ENCODE data around the gene CCDC33.
"Not testable (repeated sequence)": the region's sequence is repeated elsewhere in the genome, so short reads cannot be mapped to it uniquely, and the experiment has no call there.

Gene CCDC33

GRCh38 chr15:74338676-74339075 lies 102.5 kb downstream of the CCDC33 start:
- no peak for DNase-seq

- DNase-seq = no peak
Observed at GRCh38 chr15:74339371-74339770, 103.2 kb downstream of the CCDC33 start.

- DNase-seq = no peak
Observed at GRCh38 chr15:74340150-74340549, 104.0 kb downstream of the CCDC33 start.

- no peak for DNase-seq
Observed at GRCh38 chr15:74343127-74343796, 107.1 kb downstream of the CCDC33 start.

- DNase-seq = no peak
Observed at GRCh38 chr15:74343797-74344127, 107.6 kb downstream of the CCDC33 start.

- no peak for DNase-seq
Observed at GRCh38 chr15:74345051-74345450, 108.9 kb downstream of the CCDC33 start.

GRCh38 chr15:74347757-74348250 lies 111.7 kb downstream of the CCDC33 start:
- DNase-seq = no peak

- no peak for DNase-seq
Observed at GRCh38 chr15:74349241-74349778, 113.2 kb downstream of the CCDC33 start.

- no peak for DNase-seq
Observed at GRCh38 chr15:74350295-74351275, 114.5 kb downstream of the CCDC33 start.

- DNase-seq = no peak
Observed at GRCh38 chr15:74351670-74352069, 115.5 kb downstream of the CCDC33 start.

GRCh38 chr15:74352393-74352910 lies 116.3 kb downstream of the CCDC33 start:
- no peak for DNase-seq

- not testable (repeated sequence) for DNase-seq
Observed at GRCh38 chr15:74353992-74354391, 117.9 kb downstream of the CCDC33 start.

- not testable (repeated sequence) for DNase-seq
Observed at GRCh38 chr15:74356050-74356449, 119.9 kb downstream of the CCDC33 start.

- not testable (repeated sequence) for DNase-seq
Observed at GRCh38 chr15:74357514-74357913, 121.4 kb downstream of the CCDC33 start.

- not testable (repeated sequence) for DNase-seq
Observed at GRCh38 chr15:74359376-74359775, 123.2 kb downstream of the CCDC33 start.

GRCh38 chr15:74360855-74361254 lies 124.7 kb downstream of the CCDC33 start:
- DNase-seq = not testable (repeated sequence)

- no peak for DNase-seq
Observed at GRCh38 chr15:74362482-74362881, 126.4 kb downstream of the CCDC33 start.

- DNase-seq = no peak
Observed at GRCh38 chr15:74364936-74365597, 128.9 kb downstream of the CCDC33 start.

GRCh38 chr15:74365598-74366445 lies 129.7 kb downstream of the CCDC33 start:
- no peak for DNase-seq

GRCh38 chr15:74367296-74367854 lies 131.2 kb downstream of the CCDC33 start, which contains the start of gene CYP11A1:
TSS of gene CYP11A1 (minus strand) at chr15:74367646. CDS start at chr15:74367585, 61 bp downstream.
- DNase-seq = no peak

GRCh38 chr15:74368121-74368520 lies 132.0 kb downstream of the CCDC33 start:
- DNase-seq = no peak
